Coronary artery (tissue), 2 donors: ENCODE results near the gene ABO.
"Not testable (repeated sequence)": the region's sequence is repeated elsewhere in the genome, so short reads cannot be mapped to it uniquely, and the experiment has no call there.

Experiments used
- DNase-seq: peaks from one replicate; pipeline ENCODE4 v3.0.0-alpha.2; 2017; ENCODE audit warnings: low spot score
- H3K27ac ChIP-seq, 2 donors: fragments of 200-600 bp; sonication (generic); one replicate each; pipeline ENCODE4 v1.5.1; 2016 to 2019
- H3K4me3 ChIP-seq: fragments of 200-600 bp; sonication (generic); 2 replicates; pipeline ENCODE4 v1.5.1; 2016; ENCODE audit warnings: mild to moderate bottlenecking, moderate library complexity
- CTCF ChIP-seq: fragments of 200-600 bp; sonication (generic); IDR thresholded peaks from one replicate; pipeline ENCODE4 v1.5.1; 2019; ENCODE audit warnings: antibody characterized with exemption

ABO gene

GRCh38 chr9:133276923-133277322, 1.9 kb upstream of the ABO start:
- Histone ChIP-seq H3K4me3 (no peak overlapping the region), H3K27ac (no peak overlapping the region)
- DNase-seq = no peak
- TF ChIP-seq CTCF = no peak

DNA sequence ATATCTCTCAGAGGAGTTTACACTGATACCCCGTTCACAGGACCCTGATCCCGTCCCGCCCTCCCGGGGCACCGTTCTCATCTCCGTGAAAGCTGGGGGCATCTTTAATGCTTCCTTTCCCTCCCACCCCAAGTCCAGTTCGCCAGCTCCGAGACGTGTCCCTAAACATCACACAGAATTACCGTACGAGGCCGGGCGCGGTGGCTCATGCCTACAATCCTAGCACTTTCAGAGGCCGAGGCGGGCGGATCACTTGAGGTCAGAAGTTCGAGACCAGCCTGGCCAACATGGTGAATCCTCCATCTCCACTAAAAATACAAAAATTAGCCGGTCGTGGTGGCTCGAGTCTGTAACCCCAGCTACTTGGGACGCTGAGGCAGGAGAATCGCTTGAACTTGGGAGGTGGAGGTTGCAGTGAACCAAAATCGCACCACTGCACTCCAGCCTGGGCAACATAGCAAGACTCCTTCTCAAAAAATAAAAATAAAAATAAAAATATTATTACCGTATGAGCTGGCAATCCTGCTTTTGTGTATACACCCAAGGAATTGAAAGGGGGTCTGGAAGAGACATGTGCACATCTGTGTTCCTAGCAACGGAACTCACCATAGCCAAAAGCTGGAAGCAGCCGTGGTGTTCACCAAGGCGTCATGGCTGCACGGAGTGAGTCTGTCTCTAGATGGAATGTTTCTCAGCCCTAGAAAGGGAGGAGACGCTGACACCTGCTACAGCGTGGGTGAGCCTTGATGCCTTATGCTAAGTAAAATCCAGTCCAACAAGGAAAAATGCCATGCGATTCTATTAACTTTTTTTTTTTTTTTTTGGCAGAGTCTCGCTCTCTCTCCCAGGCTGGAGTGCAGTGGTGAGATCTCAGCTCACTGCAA, 1.2 kb upstream of the ABO start:
- Histone ChIP-seq H3K4me3 (peak overlapping the region; percentile 58), H3K27ac (peak overlapping the region in 1 of 2 donors; percentile 63)
- no peak for TF ChIP-seq CTCF

DNA sequence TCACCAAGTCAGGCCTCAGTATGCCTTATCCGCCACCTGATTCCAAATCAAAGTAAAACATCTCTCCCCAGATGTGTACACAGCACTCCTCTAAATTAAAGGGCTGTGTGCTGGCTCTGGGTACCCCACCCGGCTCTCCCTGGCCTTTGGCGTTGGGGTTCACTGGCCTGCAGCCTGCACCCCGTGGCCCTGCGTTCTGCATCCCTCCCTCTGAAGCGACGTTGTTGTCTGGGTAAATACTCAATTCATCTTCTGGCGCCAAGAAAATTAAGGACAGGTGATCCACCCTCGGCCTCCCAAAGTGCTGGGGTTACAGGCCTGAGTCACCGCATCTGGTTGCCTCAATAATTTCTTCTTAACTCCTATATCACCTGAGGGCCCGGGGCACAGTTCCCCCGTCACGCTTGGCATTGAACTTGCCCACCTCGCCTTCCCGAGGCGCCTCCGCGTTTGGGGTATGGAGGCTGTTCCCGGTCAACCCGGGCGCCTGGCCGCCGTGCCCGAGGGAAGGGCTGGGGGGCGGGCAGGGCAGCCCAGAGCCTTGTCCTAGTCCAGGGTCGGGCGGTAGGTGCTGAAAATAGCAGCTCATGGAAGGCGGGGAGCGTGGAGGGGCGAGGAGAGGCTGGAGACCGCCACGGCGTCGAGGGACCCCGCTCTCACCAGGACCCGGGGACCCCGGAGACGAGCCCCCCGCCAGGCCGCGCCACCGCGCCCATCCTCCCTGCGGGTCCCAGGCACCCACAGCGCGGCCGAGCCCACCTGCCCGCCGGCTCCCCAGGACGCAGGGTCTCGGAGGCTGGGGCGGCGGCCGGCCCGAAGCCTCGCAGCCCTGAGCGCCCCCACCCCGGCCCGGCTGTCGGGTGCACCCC, 531 bp downstream of the ABO start:
- no peak for TF ChIP-seq CTCF
- DNase-seq = no peak
- H3K27ac ChIP-seq = peak overlapping the region in 1 of 2 donors; percentile 63
- H3K4me3 ChIP-seq = peak overlapping the region; percentile 58

More for the DNA sequence above, 1.2 kb upstream of the ABO start:
- no peak for DNase-seq

DNA sequence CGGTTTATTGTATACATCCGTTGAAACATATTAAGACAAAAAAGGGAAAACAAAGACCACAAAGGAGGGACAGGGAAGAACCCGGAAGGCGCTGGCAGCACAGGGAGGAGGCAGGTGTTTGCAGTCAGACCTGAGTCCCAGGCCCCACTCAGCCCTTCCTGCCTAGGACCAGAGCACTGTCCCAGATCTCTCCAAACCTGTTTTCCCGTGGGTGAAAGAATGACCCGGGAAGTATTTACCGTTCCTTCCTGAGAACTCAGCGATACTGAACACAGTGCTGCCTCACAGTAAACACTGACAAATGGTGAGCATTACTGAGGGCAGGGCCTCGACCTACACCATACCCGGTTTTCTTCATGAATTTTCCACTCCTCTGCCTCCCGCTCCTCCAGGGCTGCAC, 1.2 kb downstream of the ABO start:
- no peak overlapping the region for H3K27ac ChIP-seq
- H3K4me3 ChIP-seq = no peak overlapping the region
- no peak for DNase-seq
- TF ChIP-seq CTCF = no peak

- TF ChIP-seq CTCF = no peak
- DNase-seq = no peak
- H3K27ac ChIP-seq = no peak overlapping the region
- no peak overlapping the region for H3K4me3 ChIP-seq
Measured at GRCh38 chr9:133273098-133273497, 1.9 kb downstream of the ABO start.

DNA sequence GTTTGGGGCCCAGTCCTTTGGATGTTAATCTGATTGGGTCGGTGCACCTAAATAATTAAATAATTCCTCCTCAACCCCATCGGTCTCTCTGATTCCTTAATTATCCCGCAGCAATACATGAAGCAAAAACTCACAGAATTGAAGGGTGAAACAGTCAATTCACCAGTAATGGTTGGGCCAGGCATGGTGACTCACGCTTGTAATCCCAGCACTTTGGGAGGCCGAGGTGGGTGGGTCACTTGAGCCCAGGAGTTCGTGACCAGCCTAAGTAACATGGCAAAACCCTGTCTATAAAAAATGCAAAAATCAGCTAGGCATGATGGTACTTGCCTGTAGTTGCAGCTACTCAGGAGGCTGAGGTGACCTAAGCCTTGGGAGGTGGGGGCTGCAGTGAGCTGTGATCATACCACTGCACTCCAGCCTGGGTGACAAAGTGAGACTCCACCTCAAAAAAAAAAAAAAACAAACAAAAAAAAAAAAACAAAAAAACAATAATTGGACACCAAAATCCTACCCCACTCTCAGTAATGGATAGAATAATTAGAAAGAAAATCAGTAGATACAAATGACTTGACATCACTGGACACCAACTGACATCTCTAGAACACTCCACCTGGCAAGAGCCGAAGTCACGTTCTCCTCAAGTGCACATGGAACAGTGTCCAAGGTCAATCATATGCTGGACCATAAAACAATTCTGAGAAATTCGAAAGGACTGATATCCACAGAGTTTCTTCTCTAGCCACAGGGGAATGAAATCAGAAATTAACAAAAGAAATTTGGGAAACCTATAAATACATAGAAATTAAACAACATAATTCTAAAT, 5.3 kb downstream of the ABO start:
- Histone ChIP-seq H3K27ac (no peak overlapping the region), H3K4me3 (no peak overlapping the region)
- DNase-seq = no peak
- no peak for TF ChIP-seq CTCF

DNA sequence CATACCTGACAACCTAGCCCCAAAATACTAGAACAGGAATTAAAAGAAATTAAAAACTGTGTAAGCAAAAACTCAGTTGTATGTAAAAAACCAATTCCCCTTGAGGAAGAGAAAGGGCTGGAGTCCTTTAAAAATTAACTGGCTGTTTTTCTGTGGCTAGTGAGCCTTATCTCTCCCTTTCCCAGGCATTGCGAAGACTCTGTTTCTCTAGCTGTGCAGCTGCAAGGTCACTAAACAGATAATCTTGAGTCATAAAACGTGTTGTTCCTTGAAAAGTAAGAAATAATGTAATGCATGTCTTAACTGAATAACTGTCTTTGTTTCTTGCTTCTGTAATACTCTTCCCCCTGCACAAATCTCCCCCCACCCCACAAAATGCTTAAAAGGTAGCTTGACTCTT, 5.9 kb downstream of the ABO start:
- not testable (repeated sequence) for DNase-seq, H3K27ac ChIP-seq, H3K4me3 ChIP-seq
